Measurements from ENCODE around the gene CDC26. TPM values are rescaled to one million over a fixed set of nuclear protein-coding genes. Genes with fewer than 3 reads are reported as not detected.
"Not testable (repeated sequence)": the region's sequence is repeated elsewhere in the genome, so short reads cannot be mapped to it uniquely, and the experiment has no call there.

The CDC26 gene
- total RNA-seq, 1 donor from 2014 or later = 35.2 TPM

GRCh38 chr9:113293285-113293878 lies 18.0 kb upstream of the CDC26 start:
- no peak for DNase-seq (ENCODE audit: low spot score)

DNA sequence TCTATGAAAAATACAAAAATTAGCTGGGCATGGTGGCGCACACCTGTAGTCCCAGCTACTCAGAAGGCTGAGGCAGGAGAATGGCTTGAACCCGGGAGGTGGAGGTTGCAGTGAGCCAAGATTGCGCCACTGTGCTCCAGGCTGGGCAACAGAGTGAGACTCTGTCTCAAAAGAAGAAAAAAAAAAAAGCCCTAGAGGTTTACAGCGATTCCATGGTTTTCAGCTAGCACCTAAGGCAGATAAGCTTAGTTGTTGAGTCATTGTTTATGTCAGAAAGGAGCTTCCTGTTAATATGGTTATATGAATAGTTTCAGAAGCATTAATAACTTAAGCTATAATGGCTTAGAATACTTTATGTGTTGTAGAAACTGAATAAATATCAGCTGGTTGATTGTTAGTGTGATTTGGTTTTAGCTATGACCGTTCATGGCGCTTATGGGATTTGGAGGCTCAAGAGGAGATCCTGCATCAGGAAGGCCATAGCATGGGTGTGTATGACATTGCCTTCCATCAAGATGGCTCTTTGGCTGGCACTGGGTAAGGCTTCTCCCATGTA lies 14.8 kb upstream of the CDC26 start:
- DNase-seq (ENCODE audit: low spot score) = no peak

- DNase-seq (ENCODE audit: low spot score) = no peak
These were observed 13.7 kb upstream of the CDC26 start for GRCh38 chr9:113289091-113289490.

GRCh38 chr9:113281356-113281755 lies 6.0 kb upstream of the CDC26 start:
- no peak for DNase-seq (ENCODE audit: low spot score)

- no peak for DNase-seq (ENCODE audit: low spot score)
These were observed 3.5 kb upstream of the CDC26 start for GRCh38 chr9:113278840-113279239.

DNA sequence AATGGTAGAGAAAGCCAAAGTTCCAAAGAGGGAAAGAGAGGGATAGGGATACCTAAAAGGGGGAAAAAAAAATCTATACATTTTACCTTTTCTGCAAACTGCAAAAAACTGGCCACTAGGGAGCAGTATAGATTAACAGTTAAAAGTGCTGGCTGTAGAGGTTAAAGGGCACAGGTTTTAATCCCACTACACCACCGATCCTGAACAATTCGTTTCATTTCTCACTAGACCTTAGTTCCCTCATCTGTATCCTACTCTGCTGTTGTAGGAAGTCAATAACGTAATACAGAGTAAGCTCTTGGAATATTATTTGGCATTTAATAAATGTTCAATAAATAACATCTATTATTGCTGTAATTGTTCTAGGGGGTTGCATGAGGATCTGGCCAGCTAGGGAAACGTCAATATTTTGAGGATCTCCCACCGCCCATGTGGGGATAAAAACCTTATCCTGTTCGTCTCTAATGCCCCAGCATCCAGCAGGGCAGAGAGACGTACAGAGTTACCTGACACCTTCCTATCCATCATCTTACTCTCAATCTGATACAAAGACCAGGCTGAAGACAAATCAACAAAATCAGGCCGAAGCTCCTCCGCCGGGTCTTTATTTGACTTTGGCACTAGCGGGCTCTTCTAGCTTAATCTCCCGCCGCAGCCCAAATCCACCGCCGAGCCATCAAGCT lies 757 bp downstream of the CDC26 start:
- DNase-seq (ENCODE audit: low spot score) = peak; percentile 73

DNA sequence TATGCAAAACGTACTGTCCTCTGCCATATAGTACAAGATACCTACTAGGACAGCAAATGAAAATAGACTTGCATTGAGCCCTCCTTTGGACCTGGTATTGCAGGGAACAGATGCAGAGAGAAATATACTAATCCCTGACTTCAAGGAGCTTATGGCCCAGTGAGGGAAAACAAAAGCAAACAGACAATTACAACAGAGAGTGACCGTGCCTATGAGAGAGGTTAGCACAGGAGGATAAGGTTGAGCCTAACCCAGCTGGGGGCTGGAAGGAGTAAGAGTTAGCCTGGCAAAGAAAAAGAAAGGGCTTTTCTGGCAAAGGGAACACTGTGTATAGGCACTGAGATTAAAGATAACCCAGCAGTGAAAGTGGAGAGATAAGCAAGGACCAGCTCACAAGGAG lies 5.5 kb downstream of the CDC26 start:
- no peak for DNase-seq (ENCODE audit: low spot score)

- DNase-seq (ENCODE audit: low spot score) = no peak
These were observed 6.0 kb downstream of the CDC26 start for GRCh38 chr9:113269355-113269754.

DNA sequence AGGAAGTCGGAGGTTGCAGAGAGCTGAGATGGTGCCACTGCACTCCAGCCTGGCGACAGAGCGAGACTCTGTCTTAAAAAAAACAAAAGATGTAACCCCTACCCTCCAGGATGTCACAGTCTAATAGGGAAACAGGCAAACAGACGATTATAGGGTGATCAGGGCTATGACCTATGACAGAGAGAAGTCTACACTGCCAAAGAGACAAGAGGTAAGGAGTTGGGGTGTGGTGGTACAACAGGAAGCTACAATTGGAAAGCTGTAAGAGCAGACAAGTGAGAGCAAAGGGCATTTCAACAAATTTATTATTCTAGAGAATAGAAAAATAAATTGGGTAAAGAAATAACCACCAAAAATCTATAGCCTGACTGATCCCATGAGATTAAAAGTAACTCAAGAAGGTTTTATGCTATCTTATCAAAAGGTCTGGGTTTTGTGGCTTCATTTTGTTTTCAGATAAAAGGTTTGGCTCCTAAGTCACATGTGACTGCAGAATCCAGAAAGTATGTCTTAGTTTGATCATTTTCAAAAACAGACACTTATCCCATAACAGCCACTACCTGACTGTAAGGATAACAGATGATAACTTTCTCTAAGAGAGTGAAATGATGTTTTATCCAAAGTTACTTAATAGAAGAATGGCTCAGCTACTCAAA lies 7.3 kb downstream of the CDC26 start:
- no peak for DNase-seq (ENCODE audit: low spot score)

DNA sequence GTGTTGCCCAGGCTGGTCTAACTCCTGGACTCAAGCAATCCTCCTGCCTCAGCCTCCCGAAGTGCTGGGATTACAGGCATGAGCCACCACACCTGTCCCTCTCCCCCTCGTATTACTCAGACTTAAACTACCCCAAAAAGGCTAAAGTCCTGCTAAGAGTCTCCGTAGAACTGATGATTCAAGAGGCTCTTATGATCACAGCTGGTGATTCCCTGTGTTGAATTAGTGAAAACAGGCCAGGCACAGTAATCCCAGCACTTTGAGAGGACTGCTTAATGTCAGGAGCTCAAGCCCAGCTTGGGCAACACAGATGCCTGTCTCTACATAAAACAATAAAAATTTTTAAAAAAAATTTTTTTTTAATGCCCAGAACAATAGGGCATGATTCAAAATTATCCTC lies 9.2 kb downstream of the CDC26 start:
- DNase-seq (ENCODE audit: low spot score) = peak; percentile 59

DNA sequence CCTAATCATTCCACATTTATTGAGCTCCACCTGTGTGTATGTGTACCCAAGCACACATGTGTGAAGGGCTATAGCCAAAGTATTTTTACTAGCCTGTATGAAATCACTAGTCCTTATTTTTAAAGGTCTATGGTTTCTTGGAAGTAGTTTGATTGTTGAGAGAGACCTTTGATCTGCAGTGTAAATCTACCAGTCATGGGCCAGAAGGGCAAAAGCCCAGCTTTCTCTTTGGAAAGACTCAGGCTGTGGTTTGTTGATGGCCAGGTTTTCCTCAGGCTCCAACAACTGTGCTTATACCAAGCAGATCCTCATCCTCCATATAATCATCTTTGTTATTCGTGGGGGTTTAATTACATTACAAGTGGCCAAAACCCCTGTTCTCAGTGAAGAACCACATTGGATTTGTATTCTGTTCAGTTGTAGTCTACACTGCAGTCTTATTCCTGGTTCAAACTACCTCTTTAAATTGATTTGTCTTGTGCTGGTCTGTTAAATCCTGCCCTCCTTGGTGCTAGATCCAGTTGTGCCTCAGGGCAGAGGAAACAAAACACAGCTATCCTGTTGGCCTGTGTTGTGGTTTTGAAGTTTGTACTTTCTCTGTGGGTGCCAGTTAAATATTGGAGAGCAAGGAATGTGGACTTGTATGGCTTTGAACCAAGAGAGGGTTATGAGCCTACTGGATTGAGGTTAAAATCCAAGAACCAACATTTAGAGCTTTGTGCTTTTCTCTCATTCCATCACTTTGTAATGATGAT lies 13.3 kb downstream of the CDC26 start:
- no peak for DNase-seq (ENCODE audit: low spot score)

- no peak for DNase-seq (ENCODE audit: low spot score)
These were observed 17.1 kb downstream of the CDC26 start for GRCh38 chr9:113258282-113258681.

DNA sequence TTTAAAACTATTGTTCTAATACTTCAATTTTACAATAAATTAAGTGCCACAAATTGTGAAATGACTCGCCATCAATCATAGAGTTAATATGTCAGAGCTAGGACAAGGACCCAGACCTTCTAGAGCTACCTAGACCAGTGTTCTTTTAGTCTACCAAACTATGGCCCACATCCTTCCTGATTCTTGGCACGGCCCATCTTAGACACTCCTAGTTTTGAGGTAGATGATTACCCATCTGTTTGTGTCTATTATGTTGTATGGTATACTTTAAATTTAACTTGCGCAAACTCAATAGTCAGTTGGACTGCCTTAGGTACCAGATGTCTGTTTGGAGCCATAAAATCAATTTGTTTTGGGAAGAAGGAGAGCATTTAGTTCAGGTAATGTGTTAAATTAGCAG lies 17.5 kb downstream of the CDC26 start:
- DNase-seq (ENCODE audit: low spot score) = no peak

- DNase-seq (ENCODE audit: low spot score) = no peak
These were observed 19.9 kb downstream of the CDC26 start for GRCh38 chr9:113255438-113255837.

DNA sequence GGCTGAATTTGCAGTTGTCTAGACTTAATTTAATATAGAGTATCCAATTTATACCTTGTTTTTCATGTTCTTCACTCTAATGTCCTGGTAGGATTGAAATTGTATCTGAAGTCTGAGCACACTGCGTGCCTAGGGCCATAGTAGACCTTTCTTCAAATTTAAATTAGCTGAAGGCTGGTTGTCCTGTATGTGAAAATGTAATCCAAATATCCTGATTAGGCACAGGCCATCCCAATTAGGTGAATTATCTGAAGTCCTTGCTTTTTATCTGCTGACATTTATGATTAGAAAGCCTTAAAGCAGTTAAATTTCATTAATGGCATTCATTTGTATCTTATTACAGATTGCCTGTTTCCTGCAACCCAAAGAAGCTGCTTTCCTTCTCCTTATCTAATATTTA lies 20.4 kb downstream of the CDC26 start:
- no peak for DNase-seq (ENCODE audit: low spot score)

DNA sequence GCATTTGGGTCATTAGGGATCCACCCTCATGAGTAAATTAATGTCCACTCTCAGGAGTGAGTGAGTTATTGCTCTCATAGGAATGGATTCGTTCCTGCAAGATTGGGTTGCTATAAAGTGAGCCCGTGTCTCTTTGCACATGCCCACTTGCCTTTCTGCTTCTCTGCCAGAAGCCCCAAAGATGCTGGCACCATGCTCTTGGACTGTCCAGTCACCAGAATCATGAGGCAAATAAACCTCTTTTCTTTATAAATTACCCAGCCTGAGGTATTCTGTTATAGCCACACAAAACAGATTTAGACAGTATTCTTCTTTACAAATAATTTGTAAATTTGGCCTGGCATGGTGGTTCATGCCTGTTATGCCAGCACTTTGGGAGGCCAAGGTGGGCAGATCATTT lies 24.6 kb downstream of the CDC26 start:
- no peak for DNase-seq (ENCODE audit: low spot score)

- DNase-seq (ENCODE audit: low spot score) = not testable (repeated sequence)
These were observed 25.7 kb downstream of the CDC26 start for GRCh38 chr9:113249661-113250060.

GRCh38 chr9:113247640-113248039 lies 27.7 kb downstream of the CDC26 start:
- DNase-seq (ENCODE audit: low spot score) = no peak

GRCh38 chr9:113246928-113247327 lies 28.4 kb downstream of the CDC26 start:
- DNase-seq (ENCODE audit: low spot score) = no peak

GRCh38 chr9:113245894-113246293 lies 29.5 kb downstream of the CDC26 start:
- DNase-seq (ENCODE audit: low spot score) = no peak

DNA sequence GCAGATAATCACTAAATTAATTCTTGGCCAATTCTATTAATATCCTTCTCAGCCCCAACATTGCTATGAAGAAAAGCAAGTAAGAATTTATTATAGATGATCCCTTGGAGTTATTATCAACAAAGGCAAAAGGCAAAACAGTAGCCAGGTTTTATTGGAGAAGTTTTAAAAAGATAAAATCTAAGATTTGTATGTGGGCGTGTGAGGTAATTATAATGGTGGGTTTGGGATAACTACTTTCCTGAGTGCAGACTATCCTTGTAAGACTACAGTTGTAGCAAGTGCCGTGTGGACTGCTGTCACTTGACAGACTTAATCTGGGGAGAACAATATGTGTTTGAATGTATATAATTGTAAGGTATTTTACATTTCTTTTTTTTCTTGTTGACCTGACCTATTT lies 30.8 kb downstream of the CDC26 start:
- DNase-seq (ENCODE audit: low spot score) = no peak

GRCh38 chr9:113241161-113241560 lies 34.2 kb downstream of the CDC26 start:
- peak; percentile 61 for DNase-seq (ENCODE audit: low spot score)

Measured in umbilical cord (tissue), 2 donors.